Stimulated activated CD4-positive, alpha-beta T cell treated with anti-CD3 and anti-CD28 coated beads, Interleukin-4, amount 100 ng/mL, for 48 hours (primary cell): ENCODE data around the gene PKNOX1.
"Not testable (repeated sequence)": the region's sequence is repeated elsewhere in the genome, so short reads cannot be mapped to it uniquely, and the experiment has no call there.

Experiments
- DNase-seq, 2 donors: peaks; one replicate each; pipeline ENCODE4 v3.0.0-alpha.2; 2020; ENCODE audit warnings: low read depth in 2 of 2

The PKNOX1 gene, protein sequence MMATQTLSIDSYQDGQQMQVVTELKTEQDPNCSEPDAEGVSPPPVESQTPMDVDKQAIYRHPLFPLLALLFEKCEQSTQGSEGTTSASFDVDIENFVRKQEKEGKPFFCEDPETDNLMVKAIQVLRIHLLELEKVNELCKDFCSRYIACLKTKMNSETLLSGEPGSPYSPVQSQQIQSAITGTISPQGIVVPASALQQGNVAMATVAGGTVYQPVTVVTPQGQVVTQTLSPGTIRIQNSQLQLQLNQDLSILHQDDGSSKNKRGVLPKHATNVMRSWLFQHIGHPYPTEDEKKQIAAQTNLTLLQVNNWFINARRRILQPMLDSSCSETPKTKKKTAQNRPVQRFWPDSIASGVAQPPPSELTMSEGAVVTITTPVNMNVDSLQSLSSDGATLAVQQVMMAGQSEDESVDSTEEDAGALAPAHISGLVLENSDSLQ

DNA sequence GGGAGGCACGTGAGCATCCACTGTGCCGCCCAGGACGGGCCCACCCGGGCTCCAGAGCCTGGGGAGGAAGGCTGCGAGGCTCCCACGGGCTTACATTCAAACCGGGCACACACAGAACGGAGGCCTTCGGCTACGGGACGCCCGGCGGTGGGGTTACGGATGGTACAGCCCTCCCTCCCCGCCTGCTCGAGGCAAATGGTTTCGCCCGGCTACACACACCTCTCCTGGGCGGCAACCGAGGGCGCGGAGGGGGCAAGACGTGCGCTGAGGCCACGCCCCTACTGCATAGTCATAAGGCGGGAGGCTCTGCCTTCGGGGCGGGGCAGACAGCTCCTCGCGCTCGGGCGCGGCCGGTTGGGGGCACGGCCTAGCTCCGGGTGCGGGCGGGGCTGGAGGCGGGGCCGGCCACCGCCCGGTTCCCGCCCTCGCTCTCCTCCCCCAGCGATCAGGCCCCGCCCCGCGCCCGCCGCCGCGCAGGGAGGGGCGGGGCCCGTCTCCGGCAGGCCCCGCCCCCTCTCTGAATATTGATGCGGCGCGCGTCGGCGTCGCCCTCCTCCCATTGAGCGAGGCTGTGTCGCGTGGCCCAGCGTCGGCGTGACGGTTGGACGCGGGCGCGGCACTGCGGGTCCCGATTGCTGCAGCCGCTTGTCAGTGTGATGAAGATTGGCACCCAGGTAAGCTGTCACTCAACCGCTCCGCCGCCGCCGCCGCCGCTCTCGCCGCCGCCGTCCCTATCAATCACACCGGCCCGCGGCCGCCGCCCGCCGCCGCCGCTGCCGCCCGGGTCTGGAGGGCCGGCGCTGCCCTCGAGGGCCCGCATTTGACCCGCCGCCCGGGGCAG is at the start of gene PKNOX1:
Gene PKNOX1, plus strand, starts transcription at position 572 of the 841 bp plus-strand sequence. CDS start 29,820 bp downstream, outside the sequence.
- DNase-seq, result peak; percentile 99

DNA sequence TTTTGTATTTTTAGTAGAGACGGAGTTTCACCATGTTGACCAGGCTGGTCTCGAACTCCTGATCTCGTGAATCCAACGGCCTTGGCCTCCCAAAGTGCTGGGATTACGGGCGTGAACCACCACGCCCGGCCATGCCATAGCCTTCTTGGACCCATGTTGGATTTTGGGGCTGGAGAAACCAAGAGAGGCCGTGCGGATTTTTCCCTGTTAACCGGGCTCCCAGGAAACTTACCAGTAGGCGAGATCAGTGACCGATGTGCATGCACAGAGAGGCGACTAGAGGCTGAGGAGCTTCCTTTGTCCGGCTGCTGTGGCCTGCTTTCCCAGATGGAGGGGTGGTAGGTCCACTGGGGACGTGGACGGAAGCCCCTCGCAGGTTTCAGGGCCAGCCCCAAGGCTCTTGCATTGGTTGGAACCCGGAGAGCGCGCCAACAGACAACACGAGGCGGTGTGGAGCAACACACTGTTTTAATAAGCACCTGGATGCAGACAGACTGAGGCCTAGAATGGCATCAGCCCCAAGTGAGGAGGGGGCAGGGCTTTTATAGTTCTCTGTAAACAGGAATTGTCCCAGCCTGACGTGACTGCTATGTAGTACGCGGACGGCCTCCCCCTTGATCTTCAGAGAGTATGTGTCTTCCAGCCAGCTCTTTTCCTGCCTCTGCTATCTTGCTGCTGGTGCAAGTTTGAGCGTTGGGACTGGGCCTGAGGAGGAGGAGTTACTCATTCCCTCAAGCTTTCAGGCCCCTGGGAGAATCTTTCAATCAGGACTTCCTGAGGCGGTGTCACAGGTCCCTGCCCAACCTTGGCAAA is 49.0 kb upstream of the PKNOX1 start, which contains the start of gene ERVH48-1:
Gene ERVH48-1, minus strand, starts transcription at position 517 of the 813 bp plus-strand sequence. CDS start 6,624 bp downstream, outside the sequence.
- DNase-seq, result no peak

DNA sequence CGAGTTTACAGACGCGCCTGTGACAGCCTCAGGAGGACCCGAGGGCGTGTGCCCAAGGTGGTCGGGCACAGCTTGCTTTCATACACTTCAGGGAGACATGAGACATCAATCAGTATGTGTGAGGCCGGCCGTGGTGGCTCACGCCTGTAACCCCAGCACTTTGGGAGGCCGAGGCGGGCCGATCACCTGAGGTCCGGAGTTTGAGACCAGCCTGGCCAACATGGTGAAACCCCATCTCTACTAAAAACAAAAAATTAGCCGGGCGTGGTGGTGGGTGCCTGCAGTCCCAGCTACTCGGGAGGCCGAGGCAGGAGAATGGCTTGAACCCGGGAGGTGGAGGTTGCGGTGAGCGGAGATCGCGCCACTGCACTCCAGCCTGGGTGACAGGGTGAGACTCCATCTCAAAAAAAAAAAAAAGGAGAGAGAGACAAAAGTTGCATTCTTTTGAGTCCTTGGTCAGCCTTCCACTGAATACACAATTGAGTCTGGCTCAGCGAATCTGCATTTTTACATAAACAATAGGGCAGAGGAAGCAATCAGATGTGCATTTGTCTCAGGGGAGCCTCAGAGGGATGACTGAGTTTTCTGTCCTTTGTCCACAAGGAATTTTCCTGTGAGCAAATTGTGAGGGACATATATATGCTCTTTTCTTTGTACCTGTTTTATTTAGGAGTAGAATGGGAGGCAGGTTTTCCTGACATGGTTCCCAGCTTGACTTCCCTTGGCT is 46.7 kb upstream of the PKNOX1 start:
- DNase-seq, result not testable (repeated sequence)

DNA sequence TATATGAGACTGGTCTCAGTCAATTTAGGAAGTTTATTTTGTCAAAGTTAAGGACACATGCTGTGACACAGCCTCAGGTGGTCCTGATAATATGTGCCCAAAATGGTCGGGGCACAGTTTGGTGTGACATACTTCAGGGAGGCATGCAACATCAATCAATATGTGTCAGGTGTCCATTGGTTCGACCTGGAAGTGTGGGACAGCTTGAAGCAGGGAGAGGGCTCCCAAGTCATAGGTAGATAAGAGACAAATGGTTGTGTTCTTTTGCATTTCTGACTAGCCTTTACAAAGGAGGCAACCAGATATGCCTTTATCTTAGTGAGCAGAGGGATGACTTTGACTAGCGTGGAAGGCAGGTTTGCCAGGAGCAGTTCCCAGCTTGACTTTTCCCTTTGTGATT is 44.4 kb upstream of the PKNOX1 start:
- DNase-seq, result no peak

DNA sequence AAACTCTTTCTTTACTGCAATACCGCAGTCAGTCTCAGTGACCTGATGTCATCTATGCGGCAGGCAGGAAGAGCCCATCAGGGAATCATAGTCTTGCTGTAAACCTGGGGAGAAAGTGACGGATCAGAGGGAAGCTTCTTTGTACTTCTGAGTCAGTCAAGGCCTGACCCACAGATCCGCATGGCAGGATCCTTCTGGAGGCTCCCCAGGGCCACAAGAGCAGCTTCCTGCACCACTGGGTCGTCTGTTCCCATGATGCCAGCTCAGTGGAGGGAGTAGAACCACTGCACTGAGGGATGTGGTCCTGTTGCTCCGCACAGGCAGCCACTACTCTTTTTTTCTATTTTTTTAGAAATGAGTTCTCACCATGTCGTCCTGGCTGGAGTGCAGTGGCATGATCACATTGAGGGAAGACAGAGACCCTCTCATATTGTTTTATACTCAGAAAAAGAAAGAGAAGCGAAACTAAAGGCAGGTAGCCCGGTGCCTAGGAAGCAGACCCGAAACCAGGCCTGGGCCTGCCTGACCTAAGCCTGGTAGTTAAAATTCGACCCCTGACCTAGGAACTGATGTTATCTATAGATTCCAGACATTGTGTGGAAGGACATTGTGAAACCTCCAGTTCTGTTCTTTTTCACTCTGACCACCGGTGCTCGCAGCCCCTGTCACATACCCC is 42.7 kb upstream of the PKNOX1 start:
- DNase-seq, result no peak

DNA sequence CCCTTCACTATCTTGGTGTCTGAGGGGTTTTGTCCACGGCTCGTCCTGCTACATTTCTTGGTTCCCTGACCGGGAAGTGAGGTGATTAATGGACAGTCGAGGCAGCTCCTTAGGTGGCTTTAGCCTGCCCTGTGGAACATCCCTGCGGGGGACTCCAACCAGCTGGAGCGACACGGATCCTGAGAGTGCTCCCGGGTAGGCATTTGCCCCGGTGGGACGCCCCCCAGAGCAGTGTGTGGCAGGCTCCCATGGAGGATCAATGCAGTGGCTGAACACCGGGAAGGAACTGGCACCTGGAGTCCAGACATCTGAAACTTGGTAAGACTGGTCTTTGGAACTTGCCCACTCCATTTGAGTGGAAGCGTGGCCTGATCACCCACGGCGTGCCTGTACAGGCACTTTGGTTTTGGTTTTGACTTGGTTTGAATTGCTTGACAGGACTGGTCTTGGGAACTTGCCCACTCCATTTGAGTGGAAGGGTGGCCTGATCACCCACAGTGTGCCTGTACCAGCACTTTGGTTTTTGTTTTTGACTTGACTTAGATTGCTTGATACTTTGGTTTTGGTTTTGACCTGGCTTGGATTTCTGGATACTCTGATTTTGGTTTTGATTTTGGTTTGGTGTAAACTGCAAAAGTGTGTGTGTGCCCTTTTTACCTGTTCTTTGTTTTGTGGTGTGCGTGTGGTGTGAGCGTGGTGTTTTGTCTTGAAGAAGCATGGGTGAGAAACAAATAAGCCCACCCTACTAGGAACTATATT is 41.8 kb upstream of the PKNOX1 start:
- DNase-seq, result not testable (repeated sequence)

DNA sequence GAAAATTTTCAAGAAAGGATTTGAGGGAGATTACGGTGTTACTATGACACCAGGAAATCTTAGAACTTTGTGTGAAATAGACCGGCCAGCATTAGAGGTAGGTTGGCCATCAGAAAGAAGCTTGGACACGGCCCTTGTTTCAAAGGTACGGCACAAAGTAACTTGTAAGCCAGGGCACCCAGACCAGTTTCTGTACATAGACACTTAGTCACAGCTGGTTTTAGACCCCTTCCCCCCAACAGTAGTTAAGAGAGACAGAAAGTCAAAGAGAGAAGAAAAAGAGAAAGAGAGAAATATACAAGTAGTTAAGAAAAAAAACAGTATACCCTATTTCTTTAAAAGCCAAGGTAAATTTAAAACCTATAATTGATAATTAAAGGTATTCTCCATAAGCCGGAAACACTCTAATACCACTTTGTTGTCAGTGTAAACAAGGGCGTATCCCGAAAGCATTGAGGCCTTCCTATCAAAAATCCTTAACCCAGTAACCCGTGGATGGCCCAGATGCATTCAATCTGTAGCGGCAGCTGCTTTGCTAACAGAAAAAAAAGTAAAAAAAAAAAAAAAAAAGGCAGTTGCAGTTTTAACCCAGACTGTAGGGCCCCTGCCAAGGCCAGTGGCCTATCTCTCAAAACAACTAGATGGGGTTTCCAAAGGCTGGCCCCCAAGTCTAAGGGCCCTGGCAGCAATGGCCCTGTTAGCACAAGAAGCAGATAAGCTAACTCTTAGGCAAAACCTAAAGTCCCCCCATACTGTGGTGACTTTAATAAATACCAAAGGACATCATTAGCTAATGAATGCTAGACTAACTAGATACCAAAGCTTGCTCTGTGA is 41.0 kb upstream of the PKNOX1 start:
- DNase-seq, result not testable (repeated sequence)

DNA sequence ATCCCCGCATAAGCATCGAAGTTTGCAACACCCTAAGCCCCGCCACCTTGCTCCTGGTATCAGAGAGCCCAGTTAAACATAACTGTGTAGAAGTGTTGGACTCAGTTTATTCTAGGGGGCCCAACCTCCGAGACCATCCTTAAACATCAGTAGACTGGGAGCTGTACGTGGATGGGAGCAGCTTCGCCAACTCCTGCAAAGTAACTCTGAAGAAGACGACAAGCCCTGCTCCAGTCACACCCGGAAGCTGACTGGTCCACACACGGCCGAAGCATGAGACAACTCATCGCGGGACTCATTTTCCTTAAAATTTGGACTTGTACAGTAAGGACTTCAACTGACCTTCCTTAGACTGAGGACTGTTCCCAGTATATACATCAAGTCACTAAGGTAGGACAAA is 40.4 kb upstream of the PKNOX1 start:
- not testable (repeated sequence) for DNase-seq

DNA sequence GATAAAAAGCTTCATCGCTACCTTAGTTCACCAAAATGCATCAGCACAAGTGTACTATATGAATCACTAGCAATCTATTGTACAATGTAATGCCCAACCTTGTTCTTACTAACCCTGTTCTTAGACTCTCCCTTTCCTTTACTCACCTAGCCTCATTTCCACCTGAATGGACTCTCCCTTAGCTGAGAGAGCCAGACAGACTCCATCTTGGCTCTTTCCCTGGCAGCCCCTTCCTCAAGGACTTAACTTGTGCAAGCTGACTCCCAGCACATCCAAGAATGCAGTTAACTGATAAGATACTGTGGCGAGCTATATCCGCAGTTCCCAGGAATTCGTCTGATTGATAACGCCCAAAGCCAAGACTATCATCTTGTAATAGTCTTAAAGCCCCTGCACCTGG is 38.0 kb upstream of the PKNOX1 start:
- not testable (repeated sequence) for DNase-seq

DNA sequence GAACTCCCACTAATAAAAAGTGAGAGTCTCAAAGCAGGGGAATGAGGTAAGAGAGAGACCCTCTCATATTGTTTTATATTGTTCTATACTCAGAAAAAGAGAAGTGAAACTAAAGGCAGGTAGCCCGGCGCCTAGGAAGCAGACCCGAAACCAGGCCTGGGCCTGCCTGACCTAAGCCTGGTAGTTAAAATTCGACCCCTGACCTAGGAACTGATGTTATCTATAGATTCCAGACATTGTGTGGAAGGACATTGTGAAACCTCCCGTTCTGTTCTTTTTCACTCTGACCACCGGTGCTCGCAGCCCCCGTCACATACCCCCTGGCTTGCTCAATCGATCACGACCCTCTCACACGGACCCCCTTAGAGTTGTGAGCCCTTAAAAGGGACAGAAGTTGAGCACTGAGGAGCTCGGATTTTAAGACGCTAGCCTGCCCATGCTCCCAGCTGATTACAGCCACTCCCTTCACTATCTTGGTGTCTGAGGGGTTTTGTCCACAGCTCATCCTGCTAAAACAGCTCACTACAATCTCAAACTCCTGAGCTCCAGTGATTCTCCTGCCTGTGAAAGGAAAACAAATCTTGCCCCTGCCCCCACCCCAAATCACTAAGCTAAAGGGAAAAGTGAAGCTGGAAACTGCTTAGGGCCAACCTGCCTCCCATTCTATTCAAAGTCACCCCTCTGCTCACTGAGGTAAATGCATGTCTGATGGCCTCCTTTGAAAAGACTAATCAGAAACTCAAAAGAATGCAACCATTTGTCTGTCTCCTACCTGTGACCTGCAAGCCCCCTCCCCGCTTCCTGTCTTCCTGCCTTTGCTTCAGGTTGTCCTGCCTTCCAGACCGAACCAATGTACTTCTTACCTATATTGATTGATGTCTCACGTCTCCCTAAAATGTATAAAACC is 37.1 kb upstream of the PKNOX1 start:
- not testable (repeated sequence) for DNase-seq

DNA sequence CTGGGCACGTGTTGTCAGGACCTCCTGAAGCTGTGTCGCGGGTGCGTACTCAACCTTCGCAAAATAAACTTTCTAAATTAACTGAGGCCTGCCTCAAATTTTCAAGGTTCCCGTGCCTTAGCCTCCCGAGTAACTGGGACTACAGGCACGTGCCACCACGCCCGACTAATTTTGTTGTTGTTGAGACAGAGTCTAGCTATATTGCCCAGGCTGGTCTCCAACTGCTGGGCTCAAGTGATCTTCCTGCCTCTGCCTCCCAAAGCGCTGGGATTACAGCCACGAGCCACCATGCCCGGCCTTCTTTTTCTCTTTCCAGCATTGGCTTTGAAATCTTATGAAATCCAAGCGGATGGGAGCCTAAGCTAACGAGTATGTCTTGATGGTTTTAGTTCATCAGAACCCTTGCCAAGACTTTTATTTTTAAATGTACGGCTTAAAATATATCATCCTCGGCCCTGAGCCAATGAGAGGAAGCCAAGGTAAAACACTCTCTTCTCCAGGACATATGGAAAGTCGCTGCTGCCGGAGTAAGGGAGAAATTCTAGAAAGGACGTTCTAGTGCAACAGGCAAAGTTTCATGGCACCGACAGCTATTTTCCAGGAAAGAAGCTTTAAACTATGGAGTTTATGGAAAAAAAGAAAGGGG is 36.3 kb upstream of the PKNOX1 start:
- DNase-seq, result no peak

DNA sequence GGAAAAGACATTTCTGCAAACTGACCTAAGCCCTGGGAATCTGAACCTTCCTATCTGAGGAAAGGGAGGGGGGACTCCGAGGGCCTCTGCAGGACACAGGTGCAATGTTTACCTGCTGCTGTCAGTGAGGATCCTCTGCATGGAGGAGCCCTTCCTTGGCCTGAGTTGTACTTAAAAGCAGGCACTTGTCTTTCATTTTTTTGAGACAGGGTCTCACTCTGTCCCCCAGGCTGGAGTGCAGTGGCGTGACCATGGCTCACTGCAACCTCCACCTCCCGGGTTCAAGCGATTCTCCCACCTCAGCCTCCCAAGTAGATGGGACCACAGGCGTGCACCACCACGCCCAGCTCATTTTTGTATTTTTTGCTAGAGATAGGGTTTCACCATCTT is 35.8 kb upstream of the PKNOX1 start:
- not testable (repeated sequence) for DNase-seq

DNA sequence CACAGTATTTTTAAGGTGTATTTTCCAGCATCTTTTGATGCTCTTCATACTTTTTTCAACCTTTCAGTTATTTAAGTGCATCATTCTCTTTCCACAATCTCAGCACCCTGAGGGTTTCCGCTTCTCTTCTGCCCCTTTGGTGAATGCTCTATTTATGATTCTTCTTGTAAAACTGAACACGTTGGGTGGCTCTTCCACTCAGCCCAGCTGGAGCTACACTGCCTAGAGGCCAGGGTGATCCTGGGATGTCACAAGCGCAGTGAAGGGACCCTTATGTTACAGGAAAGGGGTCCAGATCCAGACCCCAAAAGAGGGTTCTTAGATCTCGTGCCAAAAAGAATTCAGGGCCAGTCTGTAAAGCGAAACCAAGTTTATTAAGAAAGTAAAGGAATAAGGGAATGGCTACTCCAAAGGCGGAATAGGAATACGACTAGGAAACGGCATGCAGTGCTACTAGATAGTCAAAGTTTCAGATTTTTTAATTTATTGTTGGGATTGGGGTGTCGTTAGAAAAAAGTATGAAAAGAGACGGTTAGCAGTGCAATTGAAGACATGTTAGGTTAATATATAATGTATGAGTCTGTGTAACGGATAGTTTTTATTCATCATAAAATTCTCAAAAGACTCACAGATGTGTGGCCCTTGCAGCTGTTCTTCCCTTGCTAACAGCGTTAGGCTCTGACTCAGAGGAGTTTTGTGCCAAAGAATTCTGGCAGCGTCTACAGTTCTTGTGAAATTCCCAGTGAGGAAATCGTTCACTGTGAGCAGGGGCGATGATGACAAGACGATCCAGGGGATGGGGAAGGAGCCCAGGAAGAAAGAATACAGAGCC is 34.6 kb upstream of the PKNOX1 start:
- no peak for DNase-seq

DNA sequence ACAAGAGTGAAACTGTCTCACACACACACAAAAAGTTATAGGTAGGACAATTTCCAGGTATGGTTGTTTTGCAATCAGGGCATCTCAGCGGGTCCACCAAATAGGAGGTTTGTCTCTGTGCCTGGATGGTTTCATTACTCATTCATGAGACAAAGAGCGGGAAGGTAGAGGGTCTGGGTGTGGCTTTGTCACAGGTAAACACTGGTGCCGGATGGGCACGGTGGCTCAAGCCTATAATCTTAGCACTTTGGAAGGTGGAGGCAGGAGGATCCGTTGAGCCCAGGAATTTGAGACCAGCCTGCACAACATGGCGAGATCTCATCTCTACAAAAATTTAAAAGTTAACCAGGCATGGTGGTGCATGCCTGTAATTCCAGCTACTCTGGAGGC is 32.7 kb upstream of the PKNOX1 start:
- no peak for DNase-seq

DNA sequence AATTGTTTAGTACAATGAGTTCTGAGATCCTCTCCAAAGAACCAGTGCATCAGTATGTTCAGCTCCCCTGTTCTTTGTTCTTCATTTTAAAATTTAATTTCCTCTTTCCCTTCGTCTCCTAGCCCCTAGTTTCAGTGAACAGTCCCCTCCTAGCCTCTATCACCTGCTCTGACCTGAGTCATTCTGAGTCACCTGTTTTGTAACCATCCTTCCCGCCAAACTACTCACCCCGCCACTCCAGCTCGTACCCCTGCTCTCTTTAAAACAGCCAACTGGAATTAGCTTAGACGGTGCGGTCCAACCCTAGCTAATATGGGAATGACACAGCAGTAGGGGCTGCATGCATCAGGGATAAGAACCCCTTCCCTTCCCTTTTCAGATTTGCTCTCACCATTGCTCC is 32.1 kb upstream of the PKNOX1 start:
- no peak for DNase-seq

DNA sequence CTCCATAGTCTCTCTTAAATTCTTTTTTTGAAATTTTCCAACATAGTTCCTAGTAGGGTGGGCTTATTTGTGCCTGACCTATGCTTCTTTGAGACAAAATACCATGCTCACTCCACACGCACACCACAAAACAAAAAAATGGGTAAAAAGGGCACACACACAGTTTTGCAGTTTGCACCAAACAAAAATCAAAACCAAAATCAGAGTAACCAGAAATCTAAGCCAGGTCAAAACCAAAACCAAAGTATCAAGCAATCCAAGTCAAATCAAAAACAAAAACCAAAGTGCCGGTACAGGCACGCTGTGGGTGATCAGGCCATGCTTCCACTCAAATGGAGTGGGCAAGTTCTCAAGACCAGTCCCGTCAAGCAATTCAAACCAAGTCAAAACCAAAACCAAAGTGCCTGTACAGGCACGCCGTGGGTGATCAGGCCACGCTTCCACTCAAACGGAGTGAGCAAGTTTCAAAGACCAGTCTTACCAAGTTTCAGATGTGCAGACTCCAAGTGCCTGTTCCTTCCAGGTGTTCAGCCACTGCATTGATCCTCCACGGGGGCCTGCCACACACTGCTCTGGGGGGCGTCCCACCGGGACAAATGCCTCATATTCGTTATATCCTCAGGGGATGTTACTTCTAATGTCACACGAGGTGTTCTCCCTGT is 25.1 kb upstream of the PKNOX1 start:
- DNase-seq, result not testable (repeated sequence)
